Vagina (tissue), 2 donors: Measurements from ENCODE around the gene CHAF1A. TPM values are rescaled to one million over a fixed set of nuclear protein-coding genes. Genes with fewer than 3 reads are reported as not detected.
A peak's percentile ranks its signal among the peaks of the same experiment; 100 is the strongest.

ENCODE experiments used
- DNase-seq, 2 donors: peaks; one replicate each; pipeline ENCODE4 v3.0.0-alpha.2; 2017; ENCODE audit errors: extremely low spot score in 2 of 2
- H3K27ac ChIP-seq: fragments of 200-600 bp; sonication (generic); one replicate; pipeline ENCODE4 v1.5.1; 2019
- H3K27me3 ChIP-seq: fragments of 200-600 bp; sonication (generic); one replicate; pipeline ENCODE4 v1.5.1; 2019
- H3K36me3 ChIP-seq, 2 donors: fragments of 200-600 bp; sonication (generic); one replicate each; pipeline ENCODE4 v1.5.1; 2017 to 2019
- H3K4me1 ChIP-seq: fragments of 200-600 bp; sonication (generic); one replicate; pipeline ENCODE4 v1.5.1; 2019
- H3K4me3 ChIP-seq, 2 donors: fragments of 200-600 bp; sonication (generic); 1 replicate in 1 of 2; 2 replicates in 1 of 2; pipeline ENCODE4 v1.5.1; 2016 to 2019
- H3K9me3 ChIP-seq: fragments of 200-600 bp; sonication (generic); one replicate; pipeline ENCODE4 v1.5.1; 2019
- POLR2A ChIP-seq, 2 donors: fragments of 450-650 bp; IDR thresholded peaks; one replicate each; pipeline ENCODE4 v1.6.1; 2017; ENCODE audit warnings: antibody characterized with exemption in 2 of 2, mild to moderate bottlenecking in 2 of 2, moderate library complexity in 2 of 2
- POLR2AphosphoS5 ChIP-seq, 2 donors: sonication (generic); formaldehyde crosslinking; IDR thresholded peaks; one replicate each; pipeline ENCODE4 v1.9.0; 2017; ENCODE audit warnings: antibody characterized with exemption in 2 of 2, mild to moderate bottlenecking in 2 of 2, low read depth in 1 of 2; ENCODE audit not compliant: insufficient read depth in 1 of 2
- intact Hi-C: fragments of 100-400 bp; cut with DNase I; formaldehyde crosslinking; loops from one replicate; pipeline ENCODE4 v1.15.1; 2023
- total RNA-seq: library from RNA; depleted of rRNA; stranded (reverse); fragments of >200 nt; gene quantifications from one replicate; pipeline ENCODE4 v1.2.3, GENCODE V29; 2016
- TF ChIP-seq, protein P1 (sequence below), 3 experiments: fragments of 450-650 bp in 2 of 3; fragments of 200-600 bp in 1 of 3; sonication (generic) in 1 of 3; IDR thresholded peaks; one replicate each; pipeline ENCODE4 v1.5.1; 2017 to 2019; ENCODE audit warnings: antibody characterized with exemption in 3 of 3, mild to moderate bottlenecking in 2 of 3, moderate library complexity in 2 of 3

The CHAF1A gene
- total RNA-seq, 1 donor from 2014 or later, result 21.4 TPM

DNA sequence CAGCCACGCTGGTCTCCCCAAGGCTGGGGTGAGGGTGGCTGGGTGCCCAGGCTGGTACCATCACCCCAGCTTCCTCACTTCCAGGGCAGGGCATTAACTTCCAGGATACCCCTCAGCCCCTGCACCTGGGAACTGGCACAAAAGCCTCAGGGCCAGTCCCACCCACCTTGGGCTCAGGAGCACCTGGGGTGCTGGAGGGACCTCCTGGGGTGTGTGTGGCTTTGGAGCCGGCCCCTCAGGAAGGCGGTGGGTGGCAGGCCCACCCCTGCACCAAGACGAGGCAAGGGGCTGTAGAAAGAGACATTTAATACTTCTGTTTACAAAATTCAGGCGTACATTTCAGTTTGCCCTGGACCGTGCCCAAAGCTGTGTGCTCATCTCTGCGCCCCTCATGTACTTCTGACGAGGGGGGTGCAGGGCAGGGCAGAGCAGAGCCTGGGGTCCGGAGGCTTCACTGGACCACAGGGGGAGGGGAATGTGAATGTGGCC lies 42.3 kb upstream of the CHAF1A start:
- H3K27me3 ChIP-seq, result no peaks in the 10 kb centered on the region
- TF ChIP-seq POLR2A (IDR thresholded peaks at IDR 0.05) (no peak), POLR2AphosphoS5 (IDR thresholded peaks at IDR 0.05; ENCODE audit: insufficient read depth in 1 of 2, low read depth in 1 of 2) (peak in 1 of 2 donors; percentile 5)
- TF ChIP-seq, protein P1, sequence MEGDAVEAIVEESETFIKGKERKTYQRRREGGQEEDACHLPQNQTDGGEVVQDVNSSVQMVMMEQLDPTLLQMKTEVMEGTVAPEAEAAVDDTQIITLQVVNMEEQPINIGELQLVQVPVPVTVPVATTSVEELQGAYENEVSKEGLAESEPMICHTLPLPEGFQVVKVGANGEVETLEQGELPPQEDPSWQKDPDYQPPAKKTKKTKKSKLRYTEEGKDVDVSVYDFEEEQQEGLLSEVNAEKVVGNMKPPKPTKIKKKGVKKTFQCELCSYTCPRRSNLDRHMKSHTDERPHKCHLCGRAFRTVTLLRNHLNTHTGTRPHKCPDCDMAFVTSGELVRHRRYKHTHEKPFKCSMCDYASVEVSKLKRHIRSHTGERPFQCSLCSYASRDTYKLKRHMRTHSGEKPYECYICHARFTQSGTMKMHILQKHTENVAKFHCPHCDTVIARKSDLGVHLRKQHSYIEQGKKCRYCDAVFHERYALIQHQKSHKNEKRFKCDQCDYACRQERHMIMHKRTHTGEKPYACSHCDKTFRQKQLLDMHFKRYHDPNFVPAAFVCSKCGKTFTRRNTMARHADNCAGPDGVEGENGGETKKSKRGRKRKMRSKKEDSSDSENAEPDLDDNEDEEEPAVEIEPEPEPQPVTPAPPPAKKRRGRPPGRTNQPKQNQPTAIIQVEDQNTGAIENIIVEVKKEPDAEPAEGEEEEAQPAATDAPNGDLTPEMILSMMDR (IDR thresholded peaks at IDR 0.05), result no peak
- H3K27ac ChIP-seq, result no peak overlapping the region
- no peaks in the 10 kb centered on the region for H3K9me3 ChIP-seq
- peaks cover 0 to 50% of the 10 kb centered on the region in 2 donors for H3K36me3 ChIP-seq
- intact Hi-C loops, result no loop called here
- H3K4me3 ChIP-seq, result no peak overlapping the region
- no peak for DNase-seq
- H3K4me1 ChIP-seq, result no peaks in the 10 kb centered on the region

DNA sequence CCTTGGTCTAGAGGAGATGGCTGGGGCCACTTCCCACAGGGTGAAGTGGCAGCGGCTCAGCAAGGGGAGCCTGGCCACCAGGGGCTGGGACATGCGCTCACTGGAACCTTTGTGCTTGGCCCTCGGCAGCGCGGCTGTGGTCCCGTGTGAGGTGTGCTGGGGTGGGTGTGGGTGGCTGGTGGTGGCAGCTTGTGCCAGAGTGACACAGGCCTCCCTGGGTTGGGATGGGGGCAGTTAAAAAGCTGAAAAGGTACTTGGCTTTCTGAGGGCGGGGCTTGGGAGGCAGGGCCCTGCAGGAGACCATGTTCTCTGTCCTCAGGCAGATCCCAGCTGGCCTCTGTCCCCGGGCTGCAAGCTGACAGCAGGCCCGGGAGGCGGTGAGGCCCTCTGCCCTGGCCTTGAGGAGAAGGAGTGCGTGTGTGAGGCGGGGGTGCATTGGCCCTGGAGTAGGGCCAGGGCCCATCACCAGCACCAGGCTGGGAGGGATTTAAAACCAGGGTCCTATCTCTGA lies 41.7 kb upstream of the CHAF1A start:
- H3K4me1 ChIP-seq, result no peaks in the 10 kb centered on the region
- intact Hi-C loops, result no loop called here
- peak overlapping the region; percentile 17 for H3K27ac ChIP-seq
- H3K36me3 ChIP-seq, result peaks cover 0 to 56% of the 10 kb centered on the region in 2 donors
- H3K27me3 ChIP-seq, result no peaks in the 10 kb centered on the region
- no peak for DNase-seq
- no peak overlapping the region for H3K4me3 ChIP-seq
- H3K9me3 ChIP-seq, result no peaks in the 10 kb centered on the region
- TF ChIP-seq POLR2A (IDR thresholded peaks at IDR 0.05), result no peak
- TF ChIP-seq POLR2AphosphoS5 (IDR thresholded peaks at IDR 0.05; ENCODE audit: insufficient read depth in 1 of 2, low read depth in 1 of 2), result no peak
- TF ChIP-seq, protein P1 (IDR thresholded peaks at IDR 0.05), result no peak

DNA sequence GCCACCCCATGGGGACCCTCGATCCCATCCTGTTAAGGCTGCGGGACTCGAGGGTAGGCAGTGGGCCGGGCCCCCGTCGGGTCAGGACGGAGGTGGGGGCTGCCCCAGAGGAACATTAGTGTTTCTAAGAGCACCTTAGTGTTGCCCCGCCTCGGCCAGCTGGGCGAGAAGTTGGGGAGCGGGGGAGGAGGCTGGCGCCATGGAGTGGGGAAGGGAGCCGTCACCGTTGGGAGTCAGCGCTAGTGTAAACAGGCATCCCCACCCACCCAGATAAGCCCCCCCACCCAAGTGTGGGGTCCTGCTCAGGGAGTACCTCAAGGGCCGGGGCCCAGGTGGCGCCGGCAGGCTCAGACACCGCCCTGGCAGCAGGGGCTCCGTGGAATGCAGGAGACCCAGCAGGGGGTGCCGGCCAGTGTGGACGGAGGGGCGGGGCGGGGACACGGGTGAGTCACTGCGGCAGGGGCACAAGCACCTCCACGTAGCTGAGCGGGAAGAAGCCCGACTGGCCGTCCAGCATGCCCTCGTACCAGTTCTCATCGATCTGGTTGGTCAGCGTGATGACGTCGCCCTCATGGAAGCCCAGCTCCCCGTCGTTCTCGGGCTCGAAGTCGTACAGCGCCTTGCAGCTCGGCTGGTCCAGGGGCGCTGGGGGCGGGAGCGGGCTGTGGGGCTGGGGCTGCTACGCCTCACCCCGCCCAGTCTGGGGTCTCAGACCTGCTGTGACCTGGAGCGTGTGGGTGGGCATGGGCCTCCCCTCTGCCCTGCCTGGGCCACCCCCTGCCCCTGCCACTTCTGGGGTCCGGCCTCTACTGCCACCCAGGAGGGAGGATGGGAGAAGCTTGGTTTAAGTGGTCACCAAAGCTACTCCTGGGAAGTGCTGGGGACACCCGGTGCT lies 41.0 kb upstream of the CHAF1A start:
- no peak for TF ChIP-seq POLR2A (IDR thresholded peaks at IDR 0.05)
- no peak for TF ChIP-seq POLR2AphosphoS5 (IDR thresholded peaks at IDR 0.05; ENCODE audit: insufficient read depth in 1 of 2, low read depth in 1 of 2)
- TF ChIP-seq, protein P1 (IDR thresholded peaks at IDR 0.05), result no peak
- Histone ChIP-seq H3K27me3 (no peaks in the 10 kb centered on the region), H3K4me1 (no peaks in the 10 kb centered on the region), H3K27ac (peak overlapping the region; percentile 17), H3K4me3 (no peak overlapping the region), H3K36me3 (peaks cover 0 to 63% of the 10 kb centered on the region in 2 donors), H3K9me3 (no peaks in the 10 kb centered on the region)
- DNase-seq, result no peak
- intact Hi-C loops, result no loop called here

DNA sequence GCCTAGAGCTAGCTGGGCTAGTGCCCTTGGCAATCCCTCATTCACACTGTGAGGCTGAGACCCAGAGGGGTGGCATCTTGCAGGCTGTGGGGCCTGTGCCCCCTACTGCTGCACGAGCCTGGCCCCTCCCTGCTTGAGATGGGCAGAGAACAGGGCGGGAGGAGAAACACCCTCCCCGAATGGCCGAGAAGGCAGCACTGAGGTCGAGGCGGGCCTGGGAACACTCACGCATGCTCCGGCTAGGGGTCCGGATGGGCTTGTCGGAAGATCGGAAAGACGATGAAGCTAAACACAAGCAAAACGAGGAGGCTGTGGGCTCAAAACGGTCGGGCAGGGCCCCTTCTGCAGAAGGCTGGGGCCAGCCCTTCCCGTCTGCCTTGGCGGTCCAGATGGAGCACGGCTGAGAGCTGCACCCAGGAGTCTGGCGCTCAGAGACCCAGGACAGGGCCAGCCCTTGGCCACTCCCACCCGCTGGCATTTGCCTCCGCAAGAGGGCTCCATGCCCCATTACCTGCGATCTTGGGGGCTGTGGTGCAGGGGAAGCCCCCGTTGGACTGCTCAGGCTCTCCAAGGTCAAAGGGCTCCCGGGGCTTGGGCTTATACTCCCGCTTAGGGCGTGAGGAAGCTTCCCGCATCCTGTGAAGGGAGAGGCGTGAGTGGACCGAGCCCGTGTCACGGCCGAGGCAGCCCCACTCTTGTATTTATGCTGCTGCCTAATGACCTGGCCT lies 40.2 kb upstream of the CHAF1A start:
- H3K27me3 ChIP-seq, result no peaks in the 10 kb centered on the region
- peaks cover 0 to 62% of the 10 kb centered on the region in 2 donors for H3K36me3 ChIP-seq
- no peak overlapping the region for H3K4me3 ChIP-seq
- TF ChIP-seq POLR2AphosphoS5 (IDR thresholded peaks at IDR 0.05; ENCODE audit: insufficient read depth in 1 of 2, low read depth in 1 of 2), result no peak
- no peak for TF ChIP-seq POLR2A (IDR thresholded peaks at IDR 0.05)
- TF ChIP-seq, protein P1 (IDR thresholded peaks at IDR 0.05), result no peak
- H3K9me3 ChIP-seq, result no peaks in the 10 kb centered on the region
- no peak overlapping the region for H3K27ac ChIP-seq
- intact Hi-C loops, result no loop called here
- DNase-seq, result no peak
- peaks cover 4% of the 10 kb centered on the region for H3K4me1 ChIP-seq
